ENCODE results near the gene ANKRD12. TPM values are rescaled to one million over a fixed set of nuclear protein-coding genes. Genes with fewer than 3 reads are reported as not detected.

ANKRD12 gene
- total RNA-seq, 2 experiments from 2014 or later = 65.9 to 66.5 TPM

GRCh38 chr18:9231852-9232486, 95.4 kb downstream of the ANKRD12 start:
- CTCF ChIA-PET (ENCODE audit: unreplicated experiment) = no interaction called here
- POLR2A ChIA-PET = interaction anchor here (0.6 to 1.0 kb wide), 4 partner anchors 9 to 609 kb away, joined by 3 to 6 read pairs (median 3); no protein-coding TSS in a partner anchor
- TF ChIP-seq CTCF (conservative IDR thresholded peaks at IDR 0.05; ENCODE audit: low read length) (no peak), EZH2phosphoT487 (IDR thresholded peaks at IDR 0.05; ENCODE audit: borderline replicate concordance, low read depth, low read length) (no peak)
- intact Hi-C loops (cut with micrococcal nuclease; ENCODE audit: unreplicated experiment) = no loop called here
- no peaks in the 10 kb centered on the region for H3K4me1 ChIP-seq (ENCODE audit: insufficient read depth, low read length, poor library complexity, severe bottlenecking)
- no peak overlapping the region for H3K4me3 ChIP-seq (ENCODE audit: low read depth, low read length, poor library complexity, severe bottlenecking)
- no peaks in the 10 kb centered on the region for H4K20me1 ChIP-seq (ENCODE audit: insufficient read depth, low read length)
- DNase-seq (ENCODE audit: low spot score) = no peak
- H3K27ac ChIP-seq (ENCODE audit: low read depth, low read length, poor library complexity, severe bottlenecking) = no peak overlapping the region
- BruUV-seq (replicated peaks) = no TSS peak
- H3K79me2 ChIP-seq (ENCODE audit: insufficient read depth, low read depth, low read length) = peaks cover 17% of the 10 kb centered on the region; the same call in 1 of the 2 replicates
- H3K9me3 ChIP-seq (ENCODE audit: low read length) = peaks cover 19% of the 10 kb centered on the region; the same call in 1 of the 2 replicates
- no peak overlapping the region for H3K4me2 ChIP-seq (ENCODE audit: low read length)
- no peak overlapping the region for H2AFZ ChIP-seq (ENCODE audit: low read length)
- H3K9me2 ChIP-seq (ENCODE audit: insufficient read depth, low read length) = no peaks in the 10 kb centered on the region
- peaks cover 85% of the 10 kb centered on the region for H3K36me3 ChIP-seq (ENCODE audit: insufficient read depth, low read length)

- H4K20me1 ChIP-seq (ENCODE audit: insufficient read depth, low read length) = no peaks in the 10 kb centered on the region
- H3K4me1 ChIP-seq (ENCODE audit: insufficient read depth, low read length, poor library complexity, severe bottlenecking) = no peaks in the 10 kb centered on the region
- no TSS peak for BruUV-seq (replicated peaks)
- H3K4me3 ChIP-seq (ENCODE audit: low read depth, low read length, poor library complexity, severe bottlenecking) = no peak overlapping the region
- peaks cover 17% of the 10 kb centered on the region; the same call in 1 of the 2 replicates for H3K79me2 ChIP-seq (ENCODE audit: insufficient read depth, low read depth, low read length)
- DNase-seq (ENCODE audit: low spot score) = no peak
- no peak overlapping the region for H3K27ac ChIP-seq (ENCODE audit: low read depth, low read length, poor library complexity, severe bottlenecking)
- peaks cover 19% of the 10 kb centered on the region; the same call in 1 of the 2 replicates for H3K9me3 ChIP-seq (ENCODE audit: low read length)
- H3K36me3 ChIP-seq (ENCODE audit: insufficient read depth, low read length) = peaks cover 83% of the 10 kb centered on the region
- no peak overlapping the region for H3K4me2 ChIP-seq (ENCODE audit: low read length)
- H3K9me2 ChIP-seq (ENCODE audit: insufficient read depth, low read length) = no peaks in the 10 kb centered on the region
- TF ChIP-seq CTCF (conservative IDR thresholded peaks at IDR 0.05; ENCODE audit: low read length) = no peak
- no peak for TF ChIP-seq EZH2phosphoT487 (IDR thresholded peaks at IDR 0.05; ENCODE audit: borderline replicate concordance, low read depth, low read length)
- intact Hi-C loops (cut with micrococcal nuclease; ENCODE audit: unreplicated experiment) = no loop called here
- no peak overlapping the region for H2AFZ ChIP-seq (ENCODE audit: low read length)
- CTCF ChIA-PET (ENCODE audit: unreplicated experiment) = no interaction called here
- POLR2A ChIA-PET = no interaction called here
Observed at GRCh38 chr18:9232977-9233376, 96.4 kb downstream of the ANKRD12 start.

GRCh38 chr18:9233771-9234440, 97.3 kb downstream of the ANKRD12 start:
- DNase-seq (ENCODE audit: low spot score) = no peak
- Histone ChIP-seq H3K79me2 (ENCODE audit: insufficient read depth, low read depth, low read length) (peaks cover 17% of the 10 kb centered on the region; the same call in 1 of the 2 replicates), H3K36me3 (ENCODE audit: insufficient read depth, low read length) (peaks cover 76% of the 10 kb centered on the region), H4K20me1 (ENCODE audit: insufficient read depth, low read length) (no peaks in the 10 kb centered on the region), H3K4me2 (ENCODE audit: low read length) (no peak overlapping the region), H3K27ac (ENCODE audit: low read depth, low read length, poor library complexity, severe bottlenecking) (no peak overlapping the region), H3K9me3 (ENCODE audit: low read length) (peaks cover 19% of the 10 kb centered on the region; the same call in 1 of the 2 replicates), H3K9me2 (ENCODE audit: insufficient read depth, low read length) (no peaks in the 10 kb centered on the region), H3K4me3 (ENCODE audit: low read depth, low read length, poor library complexity, severe bottlenecking) (no peak overlapping the region), H2AFZ (ENCODE audit: low read length) (no peak overlapping the region), H3K4me1 (ENCODE audit: insufficient read depth, low read length, poor library complexity, severe bottlenecking) (no peaks in the 10 kb centered on the region)
- ChIA-PET CTCF (ENCODE audit: unreplicated experiment) (no interaction called here), POLR2A (interaction anchor here (1.4 kb wide), 1 partner anchor 23 kb away, joined by 3 read pairs; no protein-coding TSS in a partner anchor)
- intact Hi-C loops (cut with micrococcal nuclease; ENCODE audit: unreplicated experiment) = no loop called here
- BruUV-seq (replicated peaks) = no TSS peak
- TF ChIP-seq CTCF (conservative IDR thresholded peaks at IDR 0.05; ENCODE audit: low read length) (no peak), EZH2phosphoT487 (IDR thresholded peaks at IDR 0.05; ENCODE audit: borderline replicate concordance, low read depth, low read length) (no peak)
